Measurements from ENCODE around the gene SLC16A10.
A peak's percentile ranks its signal among the peaks of the same experiment; 100 is the strongest.
"Not testable (repeated sequence)": the region's sequence is repeated elsewhere in the genome, so short reads cannot be mapped to it uniquely, and the experiment has no call there.

The SLC16A10 gene

GRCh38 chr6:111255838-111256237 lies 168.5 kb downstream of the SLC16A10 start:
- not testable (repeated sequence) for DNase-seq (ENCODE audit: low read depth in 1 of 2, low spot score in 1 of 2)

DNA sequence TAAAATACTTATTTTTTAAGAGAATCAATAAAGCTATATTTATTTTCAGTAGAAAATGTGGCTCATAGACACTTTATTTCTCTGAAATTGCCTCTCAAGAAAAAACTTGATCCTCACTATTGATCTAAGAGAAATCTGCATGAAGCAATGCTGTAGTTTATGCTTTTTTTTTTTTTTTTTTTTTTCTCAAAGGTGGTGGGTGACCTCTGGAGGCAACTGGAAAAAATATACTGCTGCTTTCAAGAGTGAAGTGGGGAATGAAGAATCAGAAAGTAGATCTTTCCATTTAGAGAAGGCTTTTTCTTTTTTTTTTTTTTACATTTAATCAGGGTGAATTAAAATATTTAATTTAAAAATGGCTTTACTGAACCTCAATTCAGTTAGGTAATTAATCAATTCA lies 169.3 kb downstream of the SLC16A10 start:
- no peak for DNase-seq (ENCODE audit: low read depth in 1 of 2, low spot score in 1 of 2)

DNA sequence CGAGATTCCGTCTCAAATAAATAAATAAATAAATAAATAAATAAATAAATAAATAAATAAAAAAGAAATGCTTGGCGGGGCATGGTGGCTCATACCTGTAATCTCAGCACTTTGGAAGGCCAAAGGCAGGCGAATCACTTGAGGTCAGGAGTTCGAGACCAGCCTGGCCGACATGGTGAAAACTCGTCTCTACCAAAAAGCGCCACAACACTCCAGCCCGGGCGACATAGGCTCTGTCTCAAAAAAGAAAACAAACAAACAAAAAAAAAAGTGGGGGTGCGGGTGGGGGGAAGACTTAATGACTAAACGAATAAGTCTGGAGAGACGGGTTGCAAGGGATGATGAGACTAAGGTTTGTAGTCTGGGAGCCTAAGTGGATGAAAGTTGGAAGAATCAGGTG lies 170.7 kb downstream of the SLC16A10 start:
- DNase-seq (ENCODE audit: low read depth in 1 of 2, low spot score in 1 of 2), result no peak

DNA sequence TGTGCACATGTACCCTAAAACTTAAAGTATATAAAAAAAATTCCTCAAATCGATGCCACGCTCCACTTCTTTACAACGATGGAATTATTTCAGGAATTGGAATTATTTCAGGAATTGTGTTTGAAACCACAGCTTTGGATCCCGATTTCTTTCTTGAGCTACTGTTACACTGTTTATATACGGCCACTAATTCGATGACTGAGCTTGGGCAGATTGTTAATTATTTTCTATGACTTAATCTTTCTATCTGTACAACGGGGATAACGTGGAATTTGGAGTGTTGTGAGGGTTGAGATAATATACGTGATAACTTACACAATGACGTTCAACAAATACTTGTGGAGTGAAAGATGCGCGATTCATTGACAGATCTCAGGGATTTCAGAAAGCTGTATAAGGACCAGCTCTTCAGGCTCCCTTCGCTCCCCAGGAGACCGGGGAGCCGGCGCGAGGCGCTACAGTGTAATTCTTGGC lies 171.3 kb downstream of the SLC16A10 start:
- no peak for DNase-seq (ENCODE audit: low read depth in 1 of 2, low spot score in 1 of 2)

DNA sequence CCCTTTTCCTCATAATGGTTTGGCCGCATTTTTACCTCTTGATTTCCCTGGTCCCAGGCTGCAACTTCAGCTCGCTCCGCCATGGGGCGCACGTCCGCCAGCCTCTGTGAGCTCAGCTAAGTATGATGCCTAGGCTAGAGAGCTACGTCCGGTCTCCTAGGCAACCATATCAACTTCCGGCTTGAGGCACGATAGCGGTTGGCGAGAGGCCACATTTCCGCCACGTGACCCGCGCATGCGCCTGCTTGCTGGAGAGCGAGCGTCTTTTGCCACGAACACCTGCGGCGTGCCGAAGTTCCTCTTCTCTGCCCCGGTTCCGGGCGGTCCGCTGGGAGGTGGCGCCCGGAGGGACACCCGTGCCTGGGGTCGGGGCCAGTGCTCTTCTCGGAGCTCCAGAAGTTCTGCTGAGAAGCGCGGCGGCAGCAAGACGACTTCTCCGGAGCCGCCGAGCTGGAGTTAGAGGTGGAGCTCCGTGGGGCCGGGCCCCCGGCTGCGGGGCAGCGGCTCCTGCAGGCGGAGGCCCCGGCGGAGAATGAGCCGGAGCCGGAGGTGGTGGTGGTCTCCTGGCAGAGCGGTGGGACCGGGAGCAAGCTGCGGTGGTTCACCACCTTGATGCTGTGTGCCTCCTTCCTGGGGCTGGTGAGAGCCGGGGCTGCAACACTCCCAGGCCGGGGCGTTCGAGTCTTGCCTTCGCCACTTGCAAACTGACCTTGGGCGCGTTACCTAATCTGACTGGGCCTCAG lies 172.0 kb downstream of the SLC16A10 start:
- DNase-seq (ENCODE audit: low read depth in 1 of 2, low spot score in 1 of 2), result peak; percentile 96 to 99

GRCh38 chr6:111260570-111261298 lies 173.4 kb downstream of the SLC16A10 start:
- no peak for DNase-seq (ENCODE audit: low read depth in 1 of 2, low spot score in 1 of 2)

- DNase-seq (ENCODE audit: low read depth in 1 of 2, low spot score in 1 of 2), result peak in 1 of 2 donors; percentile 20
Observed at GRCh38 chr6:111263837-111264236, 176.5 kb downstream of the SLC16A10 start.

DNA sequence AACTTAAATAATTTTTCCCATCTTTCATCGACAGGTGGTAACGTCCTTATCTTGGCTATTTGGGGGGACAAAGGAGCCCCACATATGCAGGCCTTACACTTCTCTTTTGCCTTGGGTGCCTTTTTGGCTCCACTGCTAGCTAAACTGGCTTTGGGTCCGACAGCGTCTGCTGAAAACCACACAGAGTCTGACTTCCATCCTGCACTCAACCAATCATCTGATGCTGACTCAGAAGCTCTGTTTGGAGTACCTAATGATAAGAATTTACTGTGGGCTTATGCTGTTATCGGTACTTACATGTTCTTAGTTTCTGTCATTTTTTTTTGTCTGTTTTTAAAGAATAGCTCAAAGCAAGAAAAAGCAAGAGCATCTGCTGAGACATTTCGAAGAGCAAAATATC lies 178.5 kb downstream of the SLC16A10 start:
- DNase-seq (ENCODE audit: low read depth in 1 of 2, low spot score in 1 of 2), result no peak

GRCh38 chr6:111266276-111266675 lies 179.0 kb downstream of the SLC16A10 start:
- DNase-seq (ENCODE audit: low read depth in 1 of 2, low spot score in 1 of 2), result no peak

DNA sequence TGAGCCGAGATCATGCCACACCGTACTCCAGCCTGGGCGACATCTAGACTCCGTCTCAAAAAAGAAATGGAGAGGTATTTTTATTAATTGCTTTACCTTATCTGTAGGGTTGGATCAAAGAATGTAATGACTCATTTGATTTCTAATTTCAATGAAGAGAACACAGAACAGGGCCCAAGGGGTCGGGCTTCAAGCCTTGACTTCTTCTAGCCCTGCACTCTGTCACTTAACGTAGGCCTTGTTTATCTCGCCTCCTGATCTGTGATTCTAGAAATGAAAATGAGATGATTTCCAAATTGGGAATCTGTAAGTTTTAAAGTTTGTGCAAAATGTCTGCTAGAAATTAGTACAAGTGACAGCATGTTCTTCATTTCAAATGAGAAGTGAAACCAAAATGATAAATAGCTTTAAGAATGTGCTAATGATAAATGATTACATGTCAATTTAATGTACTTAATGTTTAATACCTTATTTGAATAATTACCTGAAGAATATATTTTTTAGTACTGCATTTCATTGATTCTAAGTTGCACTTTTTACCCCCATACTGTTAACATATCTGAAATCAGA lies 180.5 kb downstream of the SLC16A10 start:
- DNase-seq (ENCODE audit: low read depth in 1 of 2, low spot score in 1 of 2), result no peak

DNA sequence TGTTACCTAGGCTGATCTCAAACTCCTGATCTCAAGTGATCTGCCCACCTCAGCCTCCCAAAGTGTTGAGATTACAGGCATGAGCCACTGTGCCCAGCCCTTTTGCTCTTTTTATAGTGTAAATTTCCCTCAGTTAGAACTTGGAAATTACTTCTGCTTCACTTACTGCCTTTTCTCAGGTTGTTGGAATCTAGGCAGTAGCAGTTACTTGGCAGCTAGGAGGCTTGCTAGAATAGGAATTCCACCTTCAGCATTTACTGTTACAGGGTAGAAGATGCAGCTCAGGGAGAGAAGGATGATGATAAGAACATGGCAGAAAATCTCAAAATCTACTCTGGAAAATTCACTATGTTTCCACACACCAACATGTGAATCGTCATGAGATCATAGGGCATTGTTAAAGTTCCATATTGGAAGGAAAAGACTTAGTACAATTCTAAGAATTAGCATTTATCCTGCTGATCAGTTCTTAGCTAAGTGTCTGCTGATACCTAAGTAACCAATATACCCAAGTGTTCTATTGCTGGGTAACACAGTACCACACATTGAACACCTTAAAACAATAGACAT lies 182.2 kb downstream of the SLC16A10 start:
- no peak for DNase-seq (ENCODE audit: low read depth in 1 of 2, low spot score in 1 of 2)

GRCh38 chr6:111270121-111270520 lies 182.8 kb downstream of the SLC16A10 start:
- no peak for DNase-seq (ENCODE audit: low read depth in 1 of 2, low spot score in 1 of 2)

GRCh38 chr6:111274593-111275217 lies 187.4 kb downstream of the SLC16A10 start:
- DNase-seq (ENCODE audit: low read depth in 1 of 2, low spot score in 1 of 2), result no peak

- no peak for DNase-seq (ENCODE audit: low read depth in 1 of 2, low spot score in 1 of 2)
Observed at GRCh38 chr6:111276335-111276734, 189.0 kb downstream of the SLC16A10 start.

- no peak for DNase-seq (ENCODE audit: low read depth in 1 of 2, low spot score in 1 of 2)
Observed at GRCh38 chr6:111276736-111277135, 189.4 kb downstream of the SLC16A10 start.

- no peak for DNase-seq (ENCODE audit: low read depth in 1 of 2, low spot score in 1 of 2)
Observed at GRCh38 chr6:111277819-111278218, 190.5 kb downstream of the SLC16A10 start.

GRCh38 chr6:111278731-111279130 lies 191.4 kb downstream of the SLC16A10 start:
- DNase-seq (ENCODE audit: low read depth in 1 of 2, low spot score in 1 of 2), result no peak

GRCh38 chr6:111280445-111280955 lies 193.2 kb downstream of the SLC16A10 start:
- DNase-seq (ENCODE audit: low read depth in 1 of 2, low spot score in 1 of 2), result no peak
